ENCODE results near the gene PCGF3.

DNA sequence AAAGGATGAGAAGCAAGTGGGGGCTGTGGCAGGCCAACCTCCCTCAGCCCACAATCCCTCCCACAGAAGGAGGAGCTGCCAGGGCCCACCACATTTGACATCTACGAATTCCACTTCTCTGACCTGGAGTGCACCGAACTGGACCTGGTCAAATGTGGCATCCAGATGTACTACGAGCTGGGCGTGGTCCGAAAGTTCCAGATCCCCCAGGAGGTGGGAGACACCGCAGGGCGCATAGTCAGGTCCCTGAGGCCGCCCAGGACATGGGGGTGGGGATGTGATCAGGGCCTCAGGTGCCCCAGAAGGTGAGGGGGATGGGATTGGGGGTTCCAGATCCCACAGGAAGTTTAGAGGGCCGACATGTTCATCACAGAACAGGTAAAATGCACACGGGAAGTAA, 45.2 kb upstream of the PCGF3 start:
- no peak for TF ChIP-seq CTCF (IDR thresholded peaks at IDR 0.05 in 2 of 3, conservative IDR thresholded peaks at IDR 0.05 in 1 of 3; ENCODE audit: insufficient read depth in 2 of 3, low read depth in 1 of 3, low read length in 3 of 3)
- TF ChIP-seq KLF16 (IDR thresholded peaks at IDR 0.05): no peak
- no peak for TF ChIP-seq CBX1 (IDR thresholded peaks at IDR 0.05; ENCODE audit: low read depth)
- TF ChIP-seq ZNF217 (CRISPR knock-in tag; IDR thresholded peaks at IDR 0.05): no peak
- TF ChIP-seq ZNF146 (CRISPR knock-in tag; IDR thresholded peaks at IDR 0.05; ENCODE audit: unreplicated experiment): no peak
- TF ChIP-seq CEBPB (tag; IDR thresholded peaks at IDR 0.05): no peak
- no peak for TF ChIP-seq KAT7 (CRISPR knock-in tag; IDR thresholded peaks at IDR 0.05; ENCODE audit: borderline replicate concordance)
- TF ChIP-seq ZNF224 (CRISPR knock-in tag; IDR thresholded peaks at IDR 0.05): no peak
- no peak for TF ChIP-seq PHF21A (IDR thresholded peaks at IDR 0.05; ENCODE audit: borderline replicate concordance, low read depth)
- TF ChIP-seq PHB2 (IDR thresholded peaks at IDR 0.05; ENCODE audit: low read depth): no peak
- no peak for TF ChIP-seq ARID1B (IDR thresholded peaks at IDR 0.05)

Measured in K562 (cell line).